ENCODE measurements around the gene TRERF1. TPM values are rescaled to one million over a fixed set of nuclear protein-coding genes. Genes with fewer than 3 reads are reported as not detected.

TRERF1 gene
- polyA plus RNA-seq, 1 of the 3 experiments (the other 2 are of a cell fraction): 3.6 TPM

DNA sequence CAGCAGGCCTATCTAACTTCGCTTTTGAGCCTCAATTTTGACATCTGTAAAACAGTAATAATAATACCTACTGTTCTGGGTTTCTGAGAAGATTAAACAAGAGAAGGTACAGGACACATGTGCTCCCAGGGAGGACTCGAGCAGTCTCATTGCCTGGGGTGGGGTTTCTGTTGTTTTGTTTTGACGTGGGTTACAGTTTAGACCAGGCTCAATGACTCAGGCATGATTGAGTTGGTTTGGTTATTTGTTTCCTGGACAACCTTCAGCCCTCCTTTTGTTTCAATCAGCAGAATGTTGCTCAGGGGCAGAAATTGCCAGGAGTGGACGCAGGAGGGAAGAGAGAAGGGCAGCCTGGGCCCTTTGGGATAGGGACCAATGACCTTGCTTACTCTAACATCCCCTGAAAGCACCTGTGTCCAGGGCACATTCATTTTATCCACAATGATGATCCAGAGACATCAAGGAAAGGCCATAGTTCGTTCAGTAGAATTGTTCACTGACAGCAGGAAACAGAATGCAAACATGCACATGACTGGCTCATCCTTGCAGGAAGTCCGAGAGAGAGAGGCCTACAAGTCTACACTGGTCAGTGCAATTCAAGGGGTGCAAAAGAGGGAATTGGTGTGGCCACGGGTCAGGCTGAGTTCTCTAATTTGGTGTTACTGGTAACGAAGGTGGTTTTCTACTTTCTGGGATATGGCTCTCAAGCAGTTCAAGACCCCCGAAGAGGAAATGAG lies 159.6 kb downstream of the TRERF1 start (continued):
- TF ChIP-seq, protein P1, sequence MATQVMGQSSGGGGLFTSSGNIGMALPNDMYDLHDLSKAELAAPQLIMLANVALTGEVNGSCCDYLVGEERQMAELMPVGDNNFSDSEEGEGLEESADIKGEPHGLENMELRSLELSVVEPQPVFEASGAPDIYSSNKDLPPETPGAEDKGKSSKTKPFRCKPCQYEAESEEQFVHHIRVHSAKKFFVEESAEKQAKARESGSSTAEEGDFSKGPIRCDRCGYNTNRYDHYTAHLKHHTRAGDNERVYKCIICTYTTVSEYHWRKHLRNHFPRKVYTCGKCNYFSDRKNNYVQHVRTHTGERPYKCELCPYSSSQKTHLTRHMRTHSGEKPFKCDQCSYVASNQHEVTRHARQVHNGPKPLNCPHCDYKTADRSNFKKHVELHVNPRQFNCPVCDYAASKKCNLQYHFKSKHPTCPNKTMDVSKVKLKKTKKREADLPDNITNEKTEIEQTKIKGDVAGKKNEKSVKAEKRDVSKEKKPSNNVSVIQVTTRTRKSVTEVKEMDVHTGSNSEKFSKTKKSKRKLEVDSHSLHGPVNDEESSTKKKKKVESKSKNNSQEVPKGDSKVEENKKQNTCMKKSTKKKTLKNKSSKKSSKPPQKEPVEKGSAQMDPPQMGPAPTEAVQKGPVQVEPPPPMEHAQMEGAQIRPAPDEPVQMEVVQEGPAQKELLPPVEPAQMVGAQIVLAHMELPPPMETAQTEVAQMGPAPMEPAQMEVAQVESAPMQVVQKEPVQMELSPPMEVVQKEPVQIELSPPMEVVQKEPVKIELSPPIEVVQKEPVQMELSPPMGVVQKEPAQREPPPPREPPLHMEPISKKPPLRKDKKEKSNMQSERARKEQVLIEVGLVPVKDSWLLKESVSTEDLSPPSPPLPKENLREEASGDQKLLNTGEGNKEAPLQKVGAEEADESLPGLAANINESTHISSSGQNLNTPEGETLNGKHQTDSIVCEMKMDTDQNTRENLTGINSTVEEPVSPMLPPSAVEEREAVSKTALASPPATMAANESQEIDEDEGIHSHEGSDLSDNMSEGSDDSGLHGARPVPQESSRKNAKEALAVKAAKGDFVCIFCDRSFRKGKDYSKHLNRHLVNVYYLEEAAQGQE (IDR thresholded peaks at IDR 0.05; ENCODE audit: low read depth, low read length): no peak
- TF ChIP-seq, protein P2, sequence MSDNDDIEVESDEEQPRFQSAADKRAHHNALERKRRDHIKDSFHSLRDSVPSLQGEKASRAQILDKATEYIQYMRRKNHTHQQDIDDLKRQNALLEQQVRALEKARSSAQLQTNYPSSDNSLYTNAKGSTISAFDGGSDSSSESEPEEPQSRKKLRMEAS (IDR thresholded peaks at IDR 0.05; ENCODE audit: low read depth): no peak
- TF ChIP-seq JUND (IDR thresholded peaks at IDR 0.05): no peak

DNA sequence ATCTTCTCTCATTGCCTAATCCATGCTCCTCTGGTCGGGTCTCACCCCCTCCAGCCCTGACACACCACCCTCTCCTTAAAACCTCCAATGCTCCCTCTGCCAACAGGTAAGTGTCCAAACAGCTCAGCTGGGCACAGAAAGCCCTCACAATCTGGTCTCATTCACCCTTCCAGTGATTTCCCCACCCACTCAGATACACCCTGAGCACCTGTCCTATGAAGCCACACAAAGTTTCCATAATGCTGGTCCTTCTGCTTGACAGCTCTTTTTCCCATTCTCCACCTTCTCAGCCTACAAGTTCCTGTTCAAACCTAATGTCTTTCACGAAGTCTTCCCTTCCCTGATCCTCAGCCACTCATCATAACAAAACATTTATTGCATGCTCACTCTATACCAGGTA lies 164.0 kb downstream of the TRERF1 start:
- Histone ChIP-seq H3K4me1 (ENCODE audit: control insufficient read depth in 1 of 2, insufficient read depth in 2 of 2, low read depth in 1 of 2, low read length in 1 of 2) (no peaks in the 10 kb centered on the region), H2AFZ (ENCODE audit: low read depth) (no peak overlapping the region), H3K9ac (no peak overlapping the region), H3K4me2 (no peak overlapping the region), H3K27ac (ENCODE audit: low read depth in 2 of 2, low read length in 1 of 2) (no peak overlapping the region), H3K79me2 (ENCODE audit: insufficient read depth) (no peaks in the 10 kb centered on the region), H3F3A (replicated peaks; ENCODE audit: insufficient read depth) (no peaks in the 10 kb centered on the region), H3K4me3 (ENCODE audit: low read depth in 2 of 2, low read length in 1 of 2) (no peak overlapping the region), H3K9me2 (no peaks in the 10 kb centered on the region), H3K9me3 (0 out of 2 replicates have a peak, but pooled peaks cover 4% of the 10 kb centered on the region), H4K20me1 (ENCODE audit: insufficient read depth) (no peaks in the 10 kb centered on the region), H3K36me3 (replicated peaks in 1 of 2; ENCODE audit: control insufficient read depth in 1 of 2, insufficient read depth in 2 of 2, low read length in 1 of 2) (peaks cover 0 to 3% of the 10 kb centered on the region in 2 experiments), H3K27me3 (ENCODE audit: insufficient read depth) (no peaks in the 10 kb centered on the region)
- 78% methylated on average over 2 of the region's 2 CpGs for WGBS (ENCODE audit: low lambda C conversion rate)
- CTCF ChIA-PET: no interaction called here
- no peak for TF ChIP-seq EZH2phosphoT487 (IDR thresholded peaks at IDR 0.05; ENCODE audit: borderline replicate concordance, low read depth)
- no peak for TF ChIP-seq SMC3 (IDR thresholded peaks at IDR 0.05; ENCODE audit: low read depth, low read length)
- TF ChIP-seq, protein P3, sequence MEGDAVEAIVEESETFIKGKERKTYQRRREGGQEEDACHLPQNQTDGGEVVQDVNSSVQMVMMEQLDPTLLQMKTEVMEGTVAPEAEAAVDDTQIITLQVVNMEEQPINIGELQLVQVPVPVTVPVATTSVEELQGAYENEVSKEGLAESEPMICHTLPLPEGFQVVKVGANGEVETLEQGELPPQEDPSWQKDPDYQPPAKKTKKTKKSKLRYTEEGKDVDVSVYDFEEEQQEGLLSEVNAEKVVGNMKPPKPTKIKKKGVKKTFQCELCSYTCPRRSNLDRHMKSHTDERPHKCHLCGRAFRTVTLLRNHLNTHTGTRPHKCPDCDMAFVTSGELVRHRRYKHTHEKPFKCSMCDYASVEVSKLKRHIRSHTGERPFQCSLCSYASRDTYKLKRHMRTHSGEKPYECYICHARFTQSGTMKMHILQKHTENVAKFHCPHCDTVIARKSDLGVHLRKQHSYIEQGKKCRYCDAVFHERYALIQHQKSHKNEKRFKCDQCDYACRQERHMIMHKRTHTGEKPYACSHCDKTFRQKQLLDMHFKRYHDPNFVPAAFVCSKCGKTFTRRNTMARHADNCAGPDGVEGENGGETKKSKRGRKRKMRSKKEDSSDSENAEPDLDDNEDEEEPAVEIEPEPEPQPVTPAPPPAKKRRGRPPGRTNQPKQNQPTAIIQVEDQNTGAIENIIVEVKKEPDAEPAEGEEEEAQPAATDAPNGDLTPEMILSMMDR (IDR thresholded peaks at IDR 0.05): no peak
- TF ChIP-seq ELF1 (IDR thresholded peaks at IDR 0.05): no peak
- TF ChIP-seq, protein P4, sequence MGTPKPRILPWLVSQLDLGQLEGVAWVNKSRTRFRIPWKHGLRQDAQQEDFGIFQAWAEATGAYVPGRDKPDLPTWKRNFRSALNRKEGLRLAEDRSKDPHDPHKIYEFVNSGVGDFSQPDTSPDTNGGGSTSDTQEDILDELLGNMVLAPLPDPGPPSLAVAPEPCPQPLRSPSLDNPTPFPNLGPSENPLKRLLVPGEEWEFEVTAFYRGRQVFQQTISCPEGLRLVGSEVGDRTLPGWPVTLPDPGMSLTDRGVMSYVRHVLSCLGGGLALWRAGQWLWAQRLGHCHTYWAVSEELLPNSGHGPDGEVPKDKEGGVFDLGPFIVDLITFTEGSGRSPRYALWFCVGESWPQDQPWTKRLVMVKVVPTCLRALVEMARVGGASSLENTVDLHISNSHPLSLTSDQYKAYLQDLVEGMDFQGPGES (IDR thresholded peaks at IDR 0.05; ENCODE audit: low read depth, low read length): no peak
- no peak for TF ChIP-seq SIN3A (IDR thresholded peaks at IDR 0.05; ENCODE audit: borderline replicate concordance, low read depth, low read length)
- TF ChIP-seq GABPA (IDR thresholded peaks at IDR 0.05; ENCODE audit: low read depth): no peak
- DNase-seq: no peak
- POLR2A ChIA-PET: no interaction called here

Data from SK-N-SH (cell line).